ENCODE measurements around the gene IYD. TPM values are rescaled to one million over a fixed set of nuclear protein-coding genes. Genes with fewer than 3 reads are reported as not detected.

The IYD gene
- total and polyA plus RNA-seq, 9 of the 15 experiments (the other 6 are each of a cell fraction or from before 2014, with no cell fraction given): not detected

- TF ChIP-seq MYC (IDR thresholded peaks at IDR 0.05; ENCODE audit: low read depth, low read length) (peak; percentile 36; the same call in 1 of the 2 replicates), MYC (CRISPR knock-in tag; IDR thresholded peaks at IDR 0.05; ENCODE audit: borderline replicate concordance, low read depth) (no peak), ZNF124 (CRISPR knock-in tag; IDR thresholded peaks at IDR 0.05) (no peak), ZNF431 (CRISPR knock-in tag; IDR thresholded peaks at IDR 0.05) (no peak), RBFOX2 (IDR thresholded peaks at IDR 0.05; ENCODE audit: low read depth, low read length) (no peak), AFF4 (CRISPR knock-in tag; IDR thresholded peaks at IDR 0.05) (no peak), RBM39 (optimal IDR thresholded peaks at IDR 0.05; ENCODE audit: low read depth, low read length) (no peak), CBFA2T2 (conservative IDR thresholded peaks at IDR 0.05) (no peak), ARID4B (CRISPR knock-in tag; IDR thresholded peaks at IDR 0.05) (no peak), GATA2 (CRISPR knock-in tag; IDR thresholded peaks at IDR 0.05) (peak; percentile 44; the same call in 1 of the 2 replicates), FOXA3 (CRISPR knock-in tag; conservative IDR thresholded peaks at IDR 0.05 in 1 of 2, IDR thresholded peaks at IDR 0.05 in 1 of 2) (peak in 1 of 2 experiments; percentile 38; a peak in 2 of 4 replicates), NCOA4 (IDR thresholded peaks at IDR 0.05; ENCODE audit: partially characterized antibody) (no peak), KLF10 (CRISPR knock-in tag; IDR thresholded peaks at IDR 0.05) (no peak), SREBF2 (CRISPR knock-in tag; IDR thresholded peaks at IDR 0.05) (no peak), MAFK (IDR thresholded peaks at IDR 0.05; ENCODE audit: low read length) (no peak), PRPF4 (IDR thresholded peaks at IDR 0.05; ENCODE audit: insufficient read depth, low read depth, low read length, poor library complexity, severe bottlenecking) (no peak), FOSL1 (tag; conservative IDR thresholded peaks at IDR 0.05) (peak; percentile 66; the same call in 1 of the 2 replicates)
Measured at GRCh38 chr6:150417899-150418826, 49.4 kb downstream of the IYD start (continued).

Data from K562 (cell line).